Heart right ventricle (tissue), 16 donors: Measurements from ENCODE around the gene FHIT. TPM values are rescaled to one million over a fixed set of nuclear protein-coding genes. Genes with fewer than 3 reads are reported as not detected.

Experiments
- ATAC-seq, 8 donors: fragments of 200-7000 bp; cut with Tn5 transposase; one replicate each; pipeline ENCODE4 v1.9.1; 2020; ENCODE audit warnings: mild to moderate bottlenecking in 8 of 8, moderate library complexity in 8 of 8, moderate number of reproducible peaks in 1 of 8
- DNase-seq, 2 donors: peaks; one replicate each; pipeline ENCODE4 v3.0.0-alpha.2; 2020
- H3K27ac ChIP-seq, 10 donors: fragments of 200-600 bp; sonication (generic) in 2 of 10; one replicate each; pipeline versions ENCODE4 v1.5.0 to v1.8.0; 2020 to 2022; ENCODE audit warnings: mild to moderate bottlenecking in 3 of 10
- H3K27me3 ChIP-seq, 7 donors: fragments of 200-600 bp; one replicate each; pipeline ENCODE4 v1.8.0; 2021 to 2022; ENCODE audit warnings: mild to moderate bottlenecking in 2 of 7
- H3K36me3 ChIP-seq, 9 donors: fragments of 200-600 bp; sonication (generic) in 1 of 9; one replicate each; pipeline versions ENCODE4 v1.5.0 to v1.8.0; 2020 to 2022; ENCODE audit warnings: mild to moderate bottlenecking in 2 of 9
- H3K4me1 ChIP-seq, 9 donors: fragments of 200-600 bp; sonication (generic) in 1 of 9; one replicate each; pipeline versions ENCODE4 v1.5.0 to v1.8.0; 2020 to 2022; ENCODE audit warnings: mild to moderate bottlenecking in 4 of 9
- H3K4me3 ChIP-seq, 10 donors: fragments of 200-600 bp; sonication (generic) in 2 of 10; one replicate each; pipeline versions ENCODE4 v1.5.0 to v1.8.0; 2020 to 2022; ENCODE audit warnings: mild to moderate bottlenecking in 7 of 10, moderate library complexity in 2 of 10
- H3K9me3 ChIP-seq, 11 donors: fragments of 200-600 bp in 10 of 11; sonication (generic) in 2 of 11; one replicate each; pipeline versions ENCODE4 v1.5.0 to v1.8.0; 2013 to 2022; ENCODE audit warnings: mild to moderate bottlenecking in 2 of 11, control low read depth in 1 of 11, moderate library complexity in 1 of 11
- WGBS, 2 donors: extraction: QIAGEN DNeasy Blood & Tissue Kit; methylation state at CpG; one replicate each; pipeline ENCODE4 v1.1.7; 2013; ENCODE audit warnings: inconsistent platforms in 1 of 2; 5-methylcytosine and 5-hydroxymethylcytosine counted together
- intact Hi-C, 10 donors: fragments of 100-400 bp; cut with DNase I; formaldehyde crosslinking; loops; one replicate each; pipeline versions ENCODE4 v1.11.1 to v1.14.2; 2022
- polyA plus RNA-seq, 2 donors: library from polyadenylated mRNA; stranded (reverse); fragments of 200-250 nt; gene quantifications; one replicate each; pipeline ENCODE4 v1.2.3, GENCODE V29; 2013
- total RNA-seq, 10 donors: library from RNA; stranded (reverse); fragmentation: NEBNext Ultra II Directional in 3 of 10; extraction: Animal tissue kit (Norgen Biotek cat#: 25700) in 3 of 10; gene quantifications; one replicate each; pipeline versions ENCODE4 v1.2.1 to v1.2.4, GENCODE V29; 2021 to 2023
- TF ChIP-seq, protein P1 (sequence below), 9 donors: fragments of 200-600 bp; sonication (generic) in 2 of 9; IDR thresholded peaks; one replicate each; pipeline versions ENCODE4 v1.5.0 to v1.8.0; 2021 to 2022; ENCODE audit warnings: antibody characterized with exemption in 9 of 9, mild to moderate bottlenecking in 5 of 9, moderate library complexity in 1 of 9
- donor health status: Arrhythmogenic right ventricular cardiomyopathy.
- donor health status: ischemic (EF 13 %, LVEDD 7.1; RV severe dilation, severe dysfunction).
- donor health status: healthy with polysubstance abuse.
- donor health status: DM: no; HTN: yes; CAD: no.
- donor health status: DM: no; HTN: no; CAD: no.
- donor health status: ischemic (EF 25% LVEDD 6.9; RV normal size, moderate dysfunction).
- donor health status: ischemic (EF 25% LVEDD 5.7; RV mildly dilated, moderate dysfunction).
- donor health status: healthy.
- donor health status: DM: yes; HTN: yes; CAD: no.
- donor health status: Ischemic cardiomyopathy.
- donor health status: ischemic (EF 35%, LVEDD 5.7; RV mildly dilated, moderate dysfunction).
- donor health status: nonischemic (EF 11% LVEDD 7.7; RV severe dilation, severe dysfunction).
- donor health status: DM: yes; HTN: yes; CAD: no.
- donor health status: PGD.
- donor health status: ischemic (EF 29% LVEDD 5.4; RV normal size, mild dysfunction).
- donor health status: nonischemic (EF 23%, LVEDD 6.1; RV moderate dilation, normal function).

The FHIT gene
- total and polyA plus RNA-seq, 12 donors = 4.7 to 25.5 (median 18.3) TPM

GRCh38 chr3:61226166-61226686 lies 25.0 kb downstream of the FHIT start:
- 77 to 82% methylated on average over 6 of the region's 6 CpGs for WGBS, 2 donors
- DNase-seq (no peak), ATAC-seq (no peak)
- Histone ChIP-seq H3K4me1 (peaks cover 0 to 24% (median 0%) of the 10 kb centered on the region in 9 donors), H3K36me3 (no peaks in the 10 kb centered on the region), H3K9me3 (no peaks in the 10 kb centered on the region), H3K27ac (no peak overlapping the region), H3K4me3 (no peak overlapping the region), H3K27me3 (no peaks in the 10 kb centered on the region)
- intact Hi-C loops = no loop called here
- TF ChIP-seq, protein P1, sequence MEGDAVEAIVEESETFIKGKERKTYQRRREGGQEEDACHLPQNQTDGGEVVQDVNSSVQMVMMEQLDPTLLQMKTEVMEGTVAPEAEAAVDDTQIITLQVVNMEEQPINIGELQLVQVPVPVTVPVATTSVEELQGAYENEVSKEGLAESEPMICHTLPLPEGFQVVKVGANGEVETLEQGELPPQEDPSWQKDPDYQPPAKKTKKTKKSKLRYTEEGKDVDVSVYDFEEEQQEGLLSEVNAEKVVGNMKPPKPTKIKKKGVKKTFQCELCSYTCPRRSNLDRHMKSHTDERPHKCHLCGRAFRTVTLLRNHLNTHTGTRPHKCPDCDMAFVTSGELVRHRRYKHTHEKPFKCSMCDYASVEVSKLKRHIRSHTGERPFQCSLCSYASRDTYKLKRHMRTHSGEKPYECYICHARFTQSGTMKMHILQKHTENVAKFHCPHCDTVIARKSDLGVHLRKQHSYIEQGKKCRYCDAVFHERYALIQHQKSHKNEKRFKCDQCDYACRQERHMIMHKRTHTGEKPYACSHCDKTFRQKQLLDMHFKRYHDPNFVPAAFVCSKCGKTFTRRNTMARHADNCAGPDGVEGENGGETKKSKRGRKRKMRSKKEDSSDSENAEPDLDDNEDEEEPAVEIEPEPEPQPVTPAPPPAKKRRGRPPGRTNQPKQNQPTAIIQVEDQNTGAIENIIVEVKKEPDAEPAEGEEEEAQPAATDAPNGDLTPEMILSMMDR (IDR thresholded peaks at IDR 0.05) = no peak

GRCh38 chr3:61224823-61225222 lies 26.4 kb downstream of the FHIT start:
- intact Hi-C loops = no loop called here
- DNase-seq (no peak), ATAC-seq (no peak)
- no peaks in the 10 kb centered on the region for H3K9me3 ChIP-seq
- H3K36me3 ChIP-seq = no peaks in the 10 kb centered on the region
- H3K4me3 ChIP-seq = no peak overlapping the region
- TF ChIP-seq, protein P1 (IDR thresholded peaks at IDR 0.05) = no peak
- H3K27ac ChIP-seq = no peak overlapping the region
- H3K4me1 ChIP-seq = peaks cover 0 to 24% (median 0%) of the 10 kb centered on the region in 9 donors
- H3K27me3 ChIP-seq = no peaks in the 10 kb centered on the region
- 80 to 83% methylated on average over 2 of the region's 2 CpGs for WGBS, 2 donors

DNA sequence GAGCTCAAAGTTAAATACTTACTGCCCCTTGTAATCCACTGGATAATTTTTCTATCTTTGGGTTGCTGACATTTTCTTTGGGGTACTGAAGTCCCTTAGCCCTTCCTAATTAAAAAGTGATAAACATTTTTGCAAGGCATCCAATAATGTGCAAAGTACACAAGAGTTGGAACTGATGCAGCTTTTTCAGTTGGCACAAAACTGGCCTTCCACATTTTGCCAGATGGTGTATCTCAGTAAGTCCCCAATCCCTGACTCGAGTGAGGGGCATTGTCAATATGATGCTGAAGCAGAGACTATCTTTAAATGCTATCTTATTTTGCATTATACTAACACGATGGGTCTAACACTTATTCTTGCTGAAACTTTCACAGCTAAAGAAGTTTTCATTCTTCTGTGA lies 27.8 kb downstream of the FHIT start:
- Histone ChIP-seq H3K9me3 (no peaks in the 10 kb centered on the region), H3K4me3 (no peak overlapping the region), H3K27me3 (no peaks in the 10 kb centered on the region), H3K27ac (no peak overlapping the region), H3K36me3 (no peaks in the 10 kb centered on the region), H3K4me1 (peaks cover 0 to 24% (median 0%) of the 10 kb centered on the region in 9 donors)
- TF ChIP-seq, protein P1 (IDR thresholded peaks at IDR 0.05) = no peak
- ATAC-seq (no peak), DNase-seq (no peak)
- intact Hi-C loops = no loop called here
- 68 to 71% methylated on average over 2 of the region's 2 CpGs for WGBS, 2 donors

DNA sequence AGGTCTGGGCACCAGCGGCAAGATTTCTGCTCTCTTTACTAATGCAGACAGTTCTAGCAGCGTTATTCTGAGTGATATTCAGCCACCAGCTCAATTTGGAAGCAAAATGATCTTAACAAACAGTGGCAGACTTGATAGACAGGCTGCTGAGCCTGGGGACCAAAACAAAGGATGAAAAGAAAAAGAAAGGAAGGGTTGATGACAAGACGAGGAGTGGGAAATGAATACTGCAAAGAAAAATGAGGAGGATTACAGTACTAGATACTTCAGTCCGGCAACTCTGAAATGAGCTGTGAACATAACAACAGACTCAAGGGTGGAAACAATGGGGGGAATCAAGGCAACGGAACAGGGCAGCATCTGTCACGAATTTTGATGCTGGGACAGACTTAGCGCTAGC lies 28.8 kb downstream of the FHIT start:
- 92% methylated on average over 7 of the region's 7 CpGs for WGBS, 2 donors
- intact Hi-C loops = no loop called here
- no peak for ATAC-seq

More for the DNA sequence above, 28.8 kb downstream of the FHIT start:
- H3K27me3 ChIP-seq = no peaks in the 10 kb centered on the region
- no peaks in the 10 kb centered on the region for H3K36me3 ChIP-seq
- peaks cover 0 to 3% (median 0%) of the 10 kb centered on the region in 11 donors for H3K9me3 ChIP-seq
- H3K4me1 ChIP-seq = peaks cover 0 to 20% (median 0%) of the 10 kb centered on the region in 9 donors
- TF ChIP-seq, protein P1 (IDR thresholded peaks at IDR 0.05) = no peak
- no peak for DNase-seq
- H3K27ac ChIP-seq = no peak overlapping the region
- no peak overlapping the region for H3K4me3 ChIP-seq
